ENCODE measurements around the gene ZNF280B.
"Not testable (repeated sequence)": the region's sequence is repeated elsewhere in the genome, so short reads cannot be mapped to it uniquely, and the experiment has no call there.

ZNF280B gene

GRCh38 chr22:22506736-22507135 lies 1.8 kb downstream of the ZNF280B start:
- DNase-seq: no peak

DNA sequence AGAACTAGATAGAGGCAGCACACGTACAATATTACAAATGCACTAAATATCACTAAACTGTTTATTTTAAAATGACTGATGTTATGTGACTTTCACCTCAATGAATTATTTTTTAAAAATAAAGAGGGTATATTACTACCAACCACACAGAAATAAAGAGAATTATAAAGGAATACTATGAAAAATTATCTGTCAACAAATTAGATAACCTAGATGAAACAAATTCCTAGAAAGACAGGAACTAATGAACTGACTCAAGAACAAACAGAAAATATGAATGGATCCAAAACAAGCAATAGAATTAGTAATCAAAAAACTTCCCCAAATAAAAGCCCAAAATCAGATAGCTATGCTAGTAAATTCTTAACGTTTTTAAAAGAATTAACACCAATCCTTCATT lies 10.3 kb downstream of the ZNF280B start:
- DNase-seq: no peak

- not testable (repeated sequence) for DNase-seq
Measured at GRCh38 chr22:22491589-22491988, 17.0 kb downstream of the ZNF280B start.

- no peak for DNase-seq
Measured at GRCh38 chr22:22488736-22489135, 19.8 kb downstream of the ZNF280B start.

DNA sequence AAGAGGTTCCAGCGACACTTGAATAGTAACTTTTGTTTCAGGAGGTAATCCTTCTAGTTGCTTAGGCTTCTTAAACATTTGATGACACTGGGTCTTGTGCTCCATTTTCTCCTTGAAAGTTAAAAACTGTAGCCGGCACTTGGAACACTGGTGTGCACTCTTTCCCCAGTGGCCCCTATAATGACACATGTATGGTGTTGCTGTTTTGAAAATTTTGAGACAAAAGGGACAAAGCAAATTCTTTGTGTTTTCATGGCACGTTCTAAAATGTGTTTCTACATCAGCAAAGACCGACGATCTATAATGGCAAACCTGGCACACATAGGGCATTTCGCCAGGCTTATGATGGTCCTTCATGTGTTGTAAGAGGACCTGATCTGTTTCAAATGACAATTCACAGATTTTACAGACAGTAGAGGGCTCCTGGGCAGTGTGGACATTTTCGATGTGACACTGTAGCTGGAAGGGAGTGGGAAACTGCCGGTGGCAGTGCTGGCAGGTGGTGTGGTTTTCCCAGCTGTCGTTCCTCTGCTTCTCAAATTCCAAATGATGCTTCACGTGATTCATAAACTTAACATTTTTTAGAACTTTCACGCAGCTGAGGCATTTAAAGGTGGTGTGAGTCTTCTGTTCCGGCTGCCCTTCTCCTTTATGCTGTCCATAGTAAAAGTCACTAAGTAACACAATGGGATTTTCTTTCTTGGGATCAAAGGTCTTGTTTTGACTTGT lies 20.5 kb downstream of the ZNF280B start:
- no peak for DNase-seq

GRCh38 chr22:22487059-22487458 lies 21.5 kb downstream of the ZNF280B start:
- no peak for DNase-seq

- DNase-seq: no peak
Measured at GRCh38 chr22:22486132-22486899, 22.2 kb downstream of the ZNF280B start.

DNA sequence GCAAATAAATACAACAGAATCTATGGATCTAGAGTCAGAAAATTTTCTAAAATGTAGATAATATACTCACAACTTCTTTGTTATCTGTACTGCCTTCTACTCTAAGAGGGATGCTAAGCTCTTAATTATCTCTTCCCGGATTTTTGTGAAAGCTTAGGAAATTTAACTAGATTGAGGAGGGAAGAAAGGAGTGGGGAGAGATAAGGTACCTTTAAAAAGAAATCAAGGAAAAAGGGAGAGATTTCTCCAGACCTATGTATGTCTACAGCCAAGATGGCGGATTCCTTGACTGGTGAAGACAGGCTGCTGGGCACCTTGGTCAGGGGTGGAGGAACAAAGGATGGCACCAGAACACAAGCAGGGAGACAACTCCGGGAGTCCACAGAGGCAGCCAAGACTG lies 23.0 kb downstream of the ZNF280B start:
- DNase-seq: no peak

- no peak for DNase-seq
Measured at GRCh38 chr22:22484023-22484422, 24.5 kb downstream of the ZNF280B start.

- no peak for DNase-seq
Measured at GRCh38 chr22:22480940-22481339, 27.6 kb downstream of the ZNF280B start.

DNA sequence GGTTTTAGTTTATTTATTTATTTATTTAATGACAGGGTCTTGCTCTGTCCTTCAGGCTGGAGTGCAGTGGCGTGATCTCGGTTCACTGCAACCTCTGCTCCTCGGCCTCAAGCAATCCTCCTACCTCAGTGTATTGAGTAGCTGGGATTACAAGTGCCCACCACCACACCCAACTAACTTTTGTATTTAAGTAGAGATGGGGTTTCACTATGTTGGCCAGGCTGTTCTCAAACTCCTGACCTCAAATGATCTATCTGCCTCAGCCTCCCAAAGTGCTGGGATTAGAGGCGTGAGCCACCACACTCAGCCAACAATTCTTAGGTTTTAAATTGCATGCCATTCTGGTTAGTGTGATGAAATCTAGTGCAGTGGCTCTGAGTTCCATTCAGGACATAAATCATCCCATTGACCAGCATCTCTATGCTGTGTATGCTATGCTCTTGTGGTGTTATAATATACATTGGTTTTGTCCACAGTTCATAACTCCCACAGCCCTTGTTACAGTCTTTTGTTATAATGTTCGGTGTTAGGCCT lies 28.5 kb downstream of the ZNF280B start:
- no peak for DNase-seq

- no peak for DNase-seq
Measured at GRCh38 chr22:22479116-22479515, 29.4 kb downstream of the ZNF280B start.

DNA sequence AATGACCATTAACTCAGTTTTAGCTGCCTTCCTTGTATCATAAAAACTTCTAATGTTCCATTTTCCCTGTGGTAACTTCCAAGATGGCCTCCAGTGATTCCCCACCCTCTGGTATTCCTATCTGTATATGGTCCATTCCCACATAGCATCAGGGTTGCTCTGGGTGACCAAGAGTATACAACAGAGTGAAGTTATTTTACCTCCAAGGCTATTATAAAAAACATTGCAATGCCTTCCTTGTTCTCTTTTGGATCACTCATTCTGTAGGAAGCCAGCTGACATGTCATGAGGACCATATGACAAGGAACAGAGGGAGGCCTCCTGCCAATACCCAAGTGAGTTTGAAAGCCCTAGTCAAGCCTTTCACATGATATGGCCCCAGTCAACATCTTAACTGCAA lies 30.1 kb downstream of the ZNF280B start:
- DNase-seq: no peak

DNA sequence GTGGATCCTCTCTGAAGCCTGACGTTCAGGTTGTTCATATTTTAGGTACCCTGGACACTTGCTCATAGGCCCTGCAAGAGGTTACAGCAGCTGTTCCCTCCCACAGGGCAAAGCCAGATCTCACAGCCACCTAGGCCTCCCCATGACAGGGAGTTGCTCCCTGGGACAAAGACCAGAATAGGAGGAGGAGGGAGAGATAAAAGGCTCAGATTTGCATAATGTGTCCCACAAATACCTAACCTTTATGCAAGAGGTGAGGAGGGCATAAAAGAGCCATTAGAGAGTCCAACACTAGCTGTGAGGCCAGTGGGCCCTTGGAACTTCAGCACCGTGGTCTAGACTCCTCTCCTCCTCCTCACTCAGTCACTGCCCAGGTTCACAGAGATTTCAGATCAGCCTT lies 33.8 kb downstream of the ZNF280B start:
- DNase-seq: no peak

- DNase-seq: not testable (repeated sequence)
Measured at GRCh38 chr22:22471104-22471503, 37.4 kb downstream of the ZNF280B start.

DNA sequence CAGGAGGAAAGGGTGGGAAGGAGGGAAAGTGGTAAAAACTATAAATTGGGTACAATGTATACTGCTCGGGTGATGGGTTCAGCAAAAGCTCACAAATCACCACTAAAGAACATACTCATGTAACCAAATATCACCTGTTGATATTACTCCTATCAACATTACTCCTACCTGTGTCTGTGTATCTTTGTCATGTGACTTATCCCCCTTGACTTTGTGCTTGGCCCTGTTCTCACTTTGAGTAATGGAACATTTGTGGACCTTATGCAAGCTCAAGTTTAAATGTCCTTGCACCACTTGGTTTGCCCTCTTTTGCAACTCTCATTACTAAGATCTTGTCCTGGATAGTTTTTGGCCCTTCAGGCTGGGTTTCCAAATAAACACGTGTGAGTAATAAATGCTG lies 39.0 kb downstream of the ZNF280B start:
- DNase-seq: no peak

- not testable (repeated sequence) for DNase-seq
Measured at GRCh38 chr22:22468794-22469469, 39.6 kb downstream of the ZNF280B start.

DNA sequence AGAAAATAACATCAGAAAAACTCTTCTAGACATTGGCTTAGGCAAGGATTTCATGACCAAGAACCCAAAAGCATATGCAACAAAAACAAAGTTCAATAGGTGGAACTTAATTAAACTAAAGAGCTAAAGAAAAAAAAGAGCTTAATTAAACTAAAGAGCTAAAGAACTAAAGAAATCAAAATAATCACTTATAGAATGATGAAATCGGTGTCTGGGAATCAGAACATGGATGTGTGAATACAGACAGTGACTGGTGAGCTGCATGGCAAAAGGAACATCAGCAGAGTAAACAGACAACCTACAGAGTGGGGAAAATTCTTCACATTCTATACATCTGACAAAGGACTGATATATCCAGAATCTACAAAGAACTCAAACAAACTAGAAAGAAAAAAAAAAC lies 41.4 kb downstream of the ZNF280B start:
- DNase-seq: no peak

GRCh38 chr22:22465782-22466181 lies 42.8 kb downstream of the ZNF280B start:
- DNase-seq: no peak

DNA sequence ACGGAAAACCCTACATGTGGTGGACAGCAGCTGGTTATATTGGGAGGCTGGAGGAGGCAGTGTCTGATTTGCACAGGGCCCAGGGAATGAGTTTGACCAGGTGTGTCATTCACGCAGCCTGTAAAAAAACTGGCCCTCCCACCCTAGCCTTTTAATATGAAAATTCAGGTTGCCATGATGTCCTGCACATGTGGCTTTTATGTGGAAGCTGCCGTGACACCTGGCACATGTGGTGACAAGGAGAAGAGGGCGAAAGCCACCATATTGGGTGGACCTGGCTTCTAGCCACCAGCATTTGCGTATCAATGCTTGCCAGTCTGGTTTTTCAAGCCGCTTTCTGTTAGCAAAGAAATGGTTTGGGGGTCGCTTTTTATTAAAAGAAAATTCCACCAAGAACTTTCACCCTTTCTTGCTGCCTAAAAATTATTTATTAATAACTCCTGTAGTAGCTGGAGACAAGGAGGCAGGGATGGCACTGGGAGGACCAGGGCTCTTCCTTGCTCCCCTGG lies 43.4 kb downstream of the ZNF280B start:
- no peak for DNase-seq

- DNase-seq: no peak
Measured at GRCh38 chr22:22464541-22465054, 43.9 kb downstream of the ZNF280B start.

DNA sequence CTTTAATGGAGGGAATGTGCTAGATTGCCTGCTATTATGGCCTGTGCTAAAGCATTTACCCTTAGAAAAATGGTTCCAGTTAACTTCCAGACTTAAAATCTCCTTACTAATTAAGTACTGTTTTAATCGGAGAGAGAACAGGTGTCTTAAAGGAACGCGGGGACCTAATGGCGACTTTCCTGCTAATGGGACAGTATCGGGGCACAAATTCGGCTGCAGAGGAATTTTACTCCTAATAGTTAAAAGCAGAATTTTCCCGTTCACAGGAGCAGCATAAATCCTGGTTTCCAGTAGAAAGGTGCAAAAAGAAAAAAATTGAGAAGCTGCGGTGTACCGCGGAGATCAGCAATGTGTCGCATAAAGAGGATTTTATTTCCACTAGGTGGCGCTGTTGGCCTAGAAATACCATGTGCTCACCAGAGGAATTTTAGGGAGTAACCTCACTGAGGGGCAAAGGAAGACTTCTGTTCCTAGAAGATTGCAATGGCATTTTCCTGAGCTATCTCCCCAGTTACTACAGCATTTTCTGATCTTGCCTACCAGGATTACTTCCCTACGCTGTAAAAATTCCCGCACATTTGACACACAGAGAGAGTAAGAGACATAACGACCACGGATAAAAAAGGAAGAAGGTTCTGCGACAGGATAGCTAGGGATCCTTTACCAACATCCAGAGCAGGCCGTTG lies 44.5 kb downstream of the ZNF280B start:
- DNase-seq: peak; percentile 27

Measured in stimulated activated CD4-positive, alpha-beta T cell treated with anti-CD3 and anti-CD28 coated beads, Interleukin-4, amount 100 ng/mL, for 1 hour (primary cell).